ENCODE results near the gene TMEM51. TPM values are rescaled to one million over a fixed set of nuclear protein-coding genes. Genes with fewer than 3 reads are reported as not detected.

TMEM51 gene
- total and polyA plus RNA-seq, 10 donors = 3.5 to 13.8 (median 7.5) TPM

- Histone ChIP-seq H3K9me3 (no peaks in the 10 kb centered on the region), H3K36me3 (no peaks in the 10 kb centered on the region), H3K27me3 (replicated peaks in 1 of 7) (no peaks in the 10 kb centered on the region), H3K4me3 (no peak overlapping the region), H3K4me1 (peaks cover 0 to 4% (median under 1%) of the 10 kb centered on the region in 6 donors), H3K27ac (no peak overlapping the region)
- intact Hi-C loops (cut with DNase I; ENCODE audit: low total_unique reads) = no loop called here
- 64 to 78% (median 73%) methylated on average over 4 of the region's 4 CpGs for WGBS, 5 donors
- TF ChIP-seq, protein P1, sequence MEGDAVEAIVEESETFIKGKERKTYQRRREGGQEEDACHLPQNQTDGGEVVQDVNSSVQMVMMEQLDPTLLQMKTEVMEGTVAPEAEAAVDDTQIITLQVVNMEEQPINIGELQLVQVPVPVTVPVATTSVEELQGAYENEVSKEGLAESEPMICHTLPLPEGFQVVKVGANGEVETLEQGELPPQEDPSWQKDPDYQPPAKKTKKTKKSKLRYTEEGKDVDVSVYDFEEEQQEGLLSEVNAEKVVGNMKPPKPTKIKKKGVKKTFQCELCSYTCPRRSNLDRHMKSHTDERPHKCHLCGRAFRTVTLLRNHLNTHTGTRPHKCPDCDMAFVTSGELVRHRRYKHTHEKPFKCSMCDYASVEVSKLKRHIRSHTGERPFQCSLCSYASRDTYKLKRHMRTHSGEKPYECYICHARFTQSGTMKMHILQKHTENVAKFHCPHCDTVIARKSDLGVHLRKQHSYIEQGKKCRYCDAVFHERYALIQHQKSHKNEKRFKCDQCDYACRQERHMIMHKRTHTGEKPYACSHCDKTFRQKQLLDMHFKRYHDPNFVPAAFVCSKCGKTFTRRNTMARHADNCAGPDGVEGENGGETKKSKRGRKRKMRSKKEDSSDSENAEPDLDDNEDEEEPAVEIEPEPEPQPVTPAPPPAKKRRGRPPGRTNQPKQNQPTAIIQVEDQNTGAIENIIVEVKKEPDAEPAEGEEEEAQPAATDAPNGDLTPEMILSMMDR (IDR thresholded peaks at IDR 0.05 in 8 of 11, conservative IDR thresholded peaks at IDR 0.05 in 3 of 11) = no peak
- TF ChIP-seq POLR2AphosphoS5 (IDR thresholded peaks at IDR 0.05) (no peak), POLR2A (IDR thresholded peaks at IDR 0.05) (no peak)
- DNase-seq = no peak
Observed at GRCh38 chr1:15201221-15201620, 47.7 kb downstream of the TMEM51 start.

DNA sequence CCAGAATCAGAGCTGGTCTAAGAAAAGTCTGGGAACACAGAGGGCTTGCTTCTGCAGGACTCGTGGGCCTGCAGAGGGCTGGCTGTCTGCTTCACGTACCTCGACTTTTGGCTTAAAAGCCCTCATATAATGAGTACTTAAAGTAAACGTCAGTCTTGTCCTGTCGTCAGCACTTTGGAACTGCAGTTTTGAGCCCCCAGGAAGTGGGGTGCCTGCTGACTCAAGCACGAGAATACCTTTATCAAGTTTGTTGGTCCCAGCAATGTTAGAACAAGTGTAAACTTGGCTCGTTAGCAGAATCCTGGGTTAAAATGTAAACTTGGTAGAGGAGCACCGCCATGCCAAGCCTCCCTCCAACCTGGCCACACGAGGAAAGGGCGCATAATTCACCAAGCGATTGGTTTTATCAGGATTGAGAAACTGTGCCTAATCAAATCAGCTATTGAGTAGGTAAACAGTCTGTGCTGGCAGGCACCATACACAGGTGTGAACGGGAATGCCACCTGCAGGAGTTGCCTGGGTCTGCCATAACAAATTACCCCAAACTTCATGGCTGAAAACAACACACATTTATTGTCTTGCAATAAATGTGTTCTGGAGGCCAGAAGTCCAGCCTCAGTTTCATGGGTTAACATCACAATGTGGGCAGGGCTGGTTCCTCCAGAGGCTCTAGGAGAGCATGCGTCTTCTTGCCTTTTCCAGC, 48.5 kb downstream of the TMEM51 start:
- Histone ChIP-seq H3K27me3 (replicated peaks in 1 of 7) (no peaks in the 10 kb centered on the region), H3K36me3 (no peaks in the 10 kb centered on the region), H3K4me3 (no peak overlapping the region), H3K4me1 (peaks cover 0 to 9% (median 1%) of the 10 kb centered on the region in 6 donors), H3K27ac (no peak overlapping the region), H3K9me3 (no peaks in the 10 kb centered on the region)
- 81 to 97% (median 90%) methylated on average over 13 of the region's 13 CpGs for WGBS, 5 donors
- TF ChIP-seq, protein P1 (IDR thresholded peaks at IDR 0.05 in 8 of 11, conservative IDR thresholded peaks at IDR 0.05 in 3 of 11) = no peak
- TF ChIP-seq POLR2A (IDR thresholded peaks at IDR 0.05) = no peak
- no peak for TF ChIP-seq POLR2AphosphoS5 (IDR thresholded peaks at IDR 0.05)
- no peak for DNase-seq
- intact Hi-C loops (cut with DNase I; ENCODE audit: low total_unique reads) = no loop called here

DNA sequence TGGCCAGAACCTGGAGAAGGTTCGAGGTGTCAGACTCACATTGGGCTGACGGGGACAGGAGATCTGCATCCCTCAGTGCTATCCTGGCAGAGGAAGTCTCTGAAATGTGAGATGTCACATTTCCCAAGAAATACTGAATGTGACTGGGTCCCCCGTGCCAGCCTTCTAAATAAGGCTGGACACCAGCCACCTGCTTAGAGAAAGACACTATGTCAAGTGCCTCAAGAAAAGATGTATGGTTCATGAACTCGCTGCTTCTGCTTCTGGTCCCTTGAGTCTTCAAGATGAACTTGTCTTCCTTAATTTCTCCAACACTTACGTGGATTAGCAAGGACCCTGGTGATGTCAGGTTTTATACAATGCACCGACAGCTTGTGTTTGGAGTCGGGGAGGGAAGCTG, 51.4 kb downstream of the TMEM51 start:
- WGBS, 5 donors = 86 to 91% (median 90%) methylated on average over 4 to 7 of the region's 7 CpGs
- Histone ChIP-seq H3K36me3 (no peaks in the 10 kb centered on the region), H3K27ac (no peak overlapping the region), H3K4me3 (no peak overlapping the region), H3K9me3 (no peaks in the 10 kb centered on the region), H3K4me1 (peaks cover 0 to 9% (median 1%) of the 10 kb centered on the region in 6 donors), H3K27me3 (replicated peaks in 1 of 7) (no peaks in the 10 kb centered on the region)
- no peak for DNase-seq
- intact Hi-C loops (cut with DNase I; ENCODE audit: low total_unique reads) = no loop called here
- no peak for TF ChIP-seq POLR2A (IDR thresholded peaks at IDR 0.05)
- TF ChIP-seq, protein P1 (IDR thresholded peaks at IDR 0.05 in 8 of 11, conservative IDR thresholded peaks at IDR 0.05 in 3 of 11) = no peak
- TF ChIP-seq POLR2AphosphoS5 (IDR thresholded peaks at IDR 0.05) = no peak

DNA sequence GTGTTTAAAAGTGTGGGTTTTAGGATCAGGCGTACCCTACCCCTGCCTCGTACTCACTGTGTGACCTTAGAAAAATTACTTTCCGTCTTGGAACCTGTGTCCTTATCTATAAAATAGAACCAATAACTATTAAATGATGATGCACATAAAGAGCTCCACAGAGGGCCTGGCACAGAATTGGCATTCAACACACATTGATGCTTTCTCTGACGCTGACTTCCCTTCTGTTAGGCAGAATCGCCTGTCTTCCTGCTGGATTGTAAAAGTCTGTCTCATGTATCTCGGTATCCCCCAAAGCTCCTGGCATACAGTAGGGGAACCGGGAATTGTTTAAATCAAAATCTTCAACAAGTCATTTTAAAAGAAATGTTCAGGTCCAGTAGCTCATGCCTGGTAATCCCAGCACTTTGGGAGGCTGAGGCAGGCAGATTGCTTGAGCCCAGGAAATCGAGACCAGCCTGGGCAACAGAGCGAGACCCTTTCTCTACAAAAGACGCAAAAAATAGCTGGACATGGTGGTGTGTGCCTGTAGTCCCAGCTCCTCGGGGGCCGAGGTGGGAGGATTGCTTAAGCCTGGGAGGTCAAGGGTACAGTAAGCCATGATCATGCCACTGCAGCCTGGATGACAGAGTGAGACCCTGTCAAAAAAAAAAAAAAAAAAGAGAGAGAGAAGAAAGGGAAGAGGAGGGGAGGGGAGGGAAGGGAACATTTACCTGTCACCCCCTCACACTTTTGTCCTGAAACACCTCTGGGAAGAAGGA, 52.2 kb downstream of the TMEM51 start:
- peaks cover 0 to 8% (median under 1%) of the 10 kb centered on the region in 6 donors for H3K4me1 ChIP-seq
- WGBS, 5 donors = 84 to 95% (median 90%) methylated on average over 12 of the region's 12 CpGs
- H3K27ac ChIP-seq = no peak overlapping the region
- intact Hi-C loops (cut with DNase I; ENCODE audit: low total_unique reads) = no loop called here
- no peaks in the 10 kb centered on the region for H3K9me3 ChIP-seq
- DNase-seq = no peak
- no peak for TF ChIP-seq POLR2A (IDR thresholded peaks at IDR 0.05)
- TF ChIP-seq POLR2AphosphoS5 (IDR thresholded peaks at IDR 0.05) = no peak
- TF ChIP-seq, protein P1 (IDR thresholded peaks at IDR 0.05 in 8 of 11, conservative IDR thresholded peaks at IDR 0.05 in 3 of 11) = no peak
- H3K4me3 ChIP-seq = no peak overlapping the region
- H3K36me3 ChIP-seq = no peaks in the 10 kb centered on the region
- no peaks in the 10 kb centered on the region for H3K27me3 ChIP-seq (replicated peaks in 1 of 7)

Data from spleen (tissue), 11 donors.